Measurements from ENCODE around the gene HES4. TPM values are rescaled to one million over a fixed set of nuclear protein-coding genes. Genes with fewer than 3 reads are reported as not detected.

HES4 gene
- total and polyA plus RNA-seq, 2 of the 13 experiments (the other 11 are each of a cell fraction or from before 2014, with no cell fraction given), result 8.8 to 10.6 TPM

- TF ChIP-seq MED1 (CRISPR knock-in tag; IDR thresholded peaks at IDR 0.05) (peak; percentile 8; the same call in 1 of the 2 replicates), ATF7 (IDR thresholded peaks at IDR 0.05) (no peak), ATF7 (CRISPR knock-in tag; IDR thresholded peaks at IDR 0.05) (no peak), RXRB (CRISPR knock-in tag; IDR thresholded peaks at IDR 0.05; ENCODE audit: borderline replicate concordance) (no peak), ZNF839 (CRISPR knock-in tag; IDR thresholded peaks at IDR 0.05; ENCODE audit: borderline replicate concordance) (0 out of 2 replicates have a peak, but pooled peaks have one; percentile 8), ZGPAT (CRISPR knock-in tag; IDR thresholded peaks at IDR 0.05) (no peak; the same call in 1 of the 2 replicates), CBFB (CRISPR knock-in tag; IDR thresholded peaks at IDR 0.05) (no peak), ZNF282 (IDR thresholded peaks at IDR 0.05; ENCODE audit: partially characterized antibody) (no peak), MEF2D (CRISPR knock-in tag; IDR thresholded peaks at IDR 0.05) (no peak), TEAD2 (CRISPR knock-in tag; IDR thresholded peaks at IDR 0.05) (no peak), ZBTB40 (IDR thresholded peaks at IDR 0.05) (no peak), ZBTB40 (CRISPR knock-in tag; IDR thresholded peaks at IDR 0.05) (no peak), ZNF768 (CRISPR knock-in tag; IDR thresholded peaks at IDR 0.05) (no peak), KAT2B (IDR thresholded peaks at IDR 0.05; ENCODE audit: borderline replicate concordance, low read depth, low read length) (no peak), NCOA1 (CRISPR knock-in tag; IDR thresholded peaks at IDR 0.05) (no peak), ZNF879 (CRISPR knock-in tag; IDR thresholded peaks at IDR 0.05) (no peak), ZNF737 (CRISPR knock-in tag; IDR thresholded peaks at IDR 0.05; ENCODE audit: borderline replicate concordance) (no peak)
- TF ChIP-seq, protein P1, sequence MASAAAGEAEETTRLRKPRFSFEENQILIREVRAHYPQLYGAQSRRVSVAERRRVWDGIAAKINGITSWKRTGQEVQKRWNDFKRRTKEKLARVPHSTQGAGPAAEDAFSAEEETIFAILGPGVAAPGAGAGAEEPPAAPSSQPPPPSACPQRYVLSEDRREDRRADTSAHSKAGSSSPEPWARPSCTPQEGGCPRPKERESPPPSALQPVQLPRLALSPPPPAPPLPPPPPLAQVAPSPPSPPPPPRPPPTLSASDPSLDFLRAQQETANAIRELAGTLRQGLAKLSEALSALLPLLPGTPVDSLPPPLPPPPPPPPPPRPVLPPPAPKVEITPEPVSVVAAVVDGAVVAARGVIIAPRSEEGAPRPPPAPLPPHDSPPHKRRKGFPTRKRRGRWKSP (CRISPR knock-in tag; IDR thresholded peaks at IDR 0.05), result 0 out of 2 replicates have a peak, but pooled peaks have one; percentile 5
Measured at GRCh38 chr1:966135-966703, 33.7 kb downstream of the HES4 start, which contains the start of gene PLEKHN1 (continued).

Data from HepG2 (cell line).